Glutamatergic neuron (in vitro differentiated cells): Measurements from ENCODE around the gene FIZ1. TPM values are rescaled to one million over a fixed set of nuclear protein-coding genes. Genes with fewer than 3 reads are reported as not detected.

ENCODE experiments used
- DNase-seq: peaks from one replicate; pipeline ENCODE4 v3.0.0; 2022
- H3K27ac Mint-ChIP-seq: one replicate; pipeline ENCODE4 v1.8.0; 2020; ENCODE audit warnings: mild to moderate bottlenecking, mixed read lengths, inconsistent platforms; ENCODE audit not compliant: unreplicated experiment
- H3K27me3 Mint-ChIP-seq: one replicate; pipeline ENCODE4 v1.8.0; 2020; ENCODE audit warnings: mild to moderate bottlenecking, moderate library complexity, mixed read lengths, inconsistent platforms; ENCODE audit not compliant: unreplicated experiment
- H3K36me3 Mint-ChIP-seq: one replicate; pipeline ENCODE4 v1.8.0; 2020; ENCODE audit warnings: mild to moderate bottlenecking, mixed read lengths, inconsistent platforms; ENCODE audit not compliant: unreplicated experiment
- H3K4me1 Mint-ChIP-seq: one replicate; pipeline ENCODE4 v1.8.0; 2020; ENCODE audit warnings: mild to moderate bottlenecking, low read depth, mixed read lengths, inconsistent platforms; ENCODE audit not compliant: unreplicated experiment
- H3K4me3 Mint-ChIP-seq: one replicate; pipeline ENCODE4 v1.8.0; 2020; ENCODE audit warnings: mild to moderate bottlenecking, mixed read lengths, inconsistent platforms; ENCODE audit not compliant: unreplicated experiment
- H3K9me3 Mint-ChIP-seq: one replicate; pipeline ENCODE4 v1.8.0; 2020; ENCODE audit warnings: mild to moderate bottlenecking, moderate library complexity, mixed read lengths, inconsistent platforms; ENCODE audit not compliant: unreplicated experiment
- CTCF ChIP-seq: fragments of 200-600 bp; sonication (generic); IDR thresholded peaks from one replicate; pipeline ENCODE4 v1.5.0; 2021; ENCODE audit not compliant: partially characterized antibody, unreplicated experiment
- total RNA-seq: library from RNA; stranded (reverse); fragmentation: NEBNext Ultra II Directional; extraction: Animal tissue kit (Norgen Biotek cat#: 25700); gene quantifications from one replicate; pipeline ENCODE4 v1.2.1, GENCODE V29; 2021; ENCODE audit not compliant: unreplicated experiment

The FIZ1 gene
- total RNA-seq, 1 donor from 2014 or later, result 26.0 TPM

GRCh38 chr19:55613930-55614710 is 14.8 kb upstream of the FIZ1 start:
- H3K4me3 Mint-ChIP-seq, result no peak overlapping the region
- H3K36me3 Mint-ChIP-seq, result peaks cover 11% of the 10 kb centered on the region
- peaks cover 10% of the 10 kb centered on the region for H3K27me3 Mint-ChIP-seq
- no peaks in the 10 kb centered on the region for H3K4me1 Mint-ChIP-seq
- peaks cover 6% of the 10 kb centered on the region for H3K9me3 Mint-ChIP-seq
- H3K27ac Mint-ChIP-seq, result no peak overlapping the region
- no peak for TF ChIP-seq CTCF
- no peak for DNase-seq

DNA sequence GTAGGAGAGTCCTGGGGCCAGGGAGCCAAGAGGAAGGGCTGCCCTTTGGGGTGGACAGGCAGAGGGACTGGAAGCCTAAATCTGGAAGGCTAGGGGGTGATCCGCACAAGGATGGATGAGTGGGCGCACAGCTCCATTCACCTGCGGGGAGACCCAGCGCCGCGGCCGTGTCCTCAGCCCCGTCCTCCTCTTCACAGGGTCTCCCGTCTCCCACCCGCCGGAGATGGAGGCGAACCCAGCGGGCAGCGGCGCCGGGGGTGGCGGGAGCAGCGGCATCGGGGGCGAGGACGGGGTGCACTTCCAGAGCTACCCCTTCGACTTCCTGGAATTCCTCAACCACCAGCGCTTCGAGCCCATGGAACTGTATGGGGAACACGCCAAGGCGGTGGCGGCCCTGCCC is 14.1 kb upstream of the FIZ1 start:
- H3K27me3 Mint-ChIP-seq, result peaks cover 10% of the 10 kb centered on the region
- no peak for DNase-seq
- no peak for TF ChIP-seq CTCF
- no peaks in the 10 kb centered on the region for H3K4me1 Mint-ChIP-seq
- peaks cover 11% of the 10 kb centered on the region for H3K36me3 Mint-ChIP-seq
- H3K4me3 Mint-ChIP-seq, result no peak overlapping the region
- no peak overlapping the region for H3K27ac Mint-ChIP-seq
- H3K9me3 Mint-ChIP-seq, result peaks cover 6% of the 10 kb centered on the region

- Mint-ChIP-seq H3K27ac (no peak overlapping the region), H3K4me3 (no peak overlapping the region), H3K36me3 (peaks cover 4% of the 10 kb centered on the region), H3K27me3 (peaks cover 11% of the 10 kb centered on the region), H3K9me3 (peaks cover 2% of the 10 kb centered on the region), H3K4me1 (no peaks in the 10 kb centered on the region)
- TF ChIP-seq CTCF, result no peak
- no peak for DNase-seq
Measured at GRCh38 chr19:55611983-55612645, 12.8 kb upstream of the FIZ1 start.

DNA sequence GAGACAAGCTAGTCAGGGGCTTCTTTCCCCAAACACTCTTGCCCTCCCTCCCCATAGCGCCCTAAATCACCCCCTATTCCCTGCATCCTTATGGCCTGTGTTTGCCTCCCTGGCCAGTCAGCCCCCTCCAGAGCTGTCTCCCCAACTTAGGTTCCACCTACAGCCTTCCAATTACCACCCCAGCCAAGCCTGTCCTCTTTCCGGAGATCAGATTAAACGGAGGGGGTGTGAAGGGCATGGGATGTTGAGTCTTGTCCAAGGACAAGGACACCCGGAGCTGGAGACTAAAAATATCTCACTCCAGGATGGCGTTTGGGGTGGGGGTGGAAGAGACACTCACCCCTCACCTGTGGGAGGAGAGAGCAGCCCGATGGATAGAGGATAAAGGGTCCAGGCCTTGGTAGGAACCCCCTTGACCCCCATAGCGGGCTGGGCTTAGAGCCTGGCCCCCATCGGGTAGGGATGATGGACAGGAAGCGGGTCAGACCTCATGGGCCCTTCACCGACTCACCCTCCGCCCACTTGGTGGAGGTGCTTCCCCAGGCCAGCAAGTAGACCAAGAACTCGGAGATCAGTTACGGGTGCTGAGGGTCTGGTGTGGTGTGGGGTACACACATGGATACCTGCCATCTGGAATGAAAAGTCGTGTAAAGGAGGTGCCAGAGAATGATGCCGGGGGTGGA is 12.1 kb upstream of the FIZ1 start:
- no peak overlapping the region for H3K4me3 Mint-ChIP-seq
- peaks cover 4% of the 10 kb centered on the region for H3K4me1 Mint-ChIP-seq
- peaks cover 4% of the 10 kb centered on the region for H3K36me3 Mint-ChIP-seq
- no peaks in the 10 kb centered on the region for H3K9me3 Mint-ChIP-seq
- H3K27me3 Mint-ChIP-seq, result peaks cover 8% of the 10 kb centered on the region
- no peak for TF ChIP-seq CTCF
- H3K27ac Mint-ChIP-seq, result no peak overlapping the region
- DNase-seq, result no peak

DNA sequence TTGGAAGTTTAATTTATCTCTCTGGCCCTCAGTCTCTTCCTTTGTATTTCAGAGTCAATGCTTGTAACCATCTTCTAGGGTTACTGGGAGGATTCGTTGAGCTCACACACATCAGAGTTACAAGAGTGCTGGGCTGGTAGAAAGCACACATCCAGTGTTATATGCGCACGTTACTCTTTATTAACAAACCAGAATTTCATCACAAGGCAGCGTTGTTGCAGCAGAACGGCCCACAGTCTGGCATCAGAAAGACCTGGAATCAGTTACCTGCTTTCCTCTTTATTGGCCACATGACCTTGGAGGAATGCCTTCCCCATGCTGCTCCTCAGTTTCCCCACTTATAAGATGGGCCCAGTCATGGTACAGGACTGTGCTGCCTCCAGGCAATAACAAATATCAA is 10.0 kb upstream of the FIZ1 start:
- Mint-ChIP-seq H3K4me3 (no peak overlapping the region), H3K36me3 (peaks cover 4% of the 10 kb centered on the region), H3K27ac (no peak overlapping the region), H3K27me3 (peaks cover 15% of the 10 kb centered on the region), H3K9me3 (peaks cover 7% of the 10 kb centered on the region), H3K4me1 (peaks cover 10% of the 10 kb centered on the region)
- TF ChIP-seq CTCF, result no peak
- no peak for DNase-seq
